ENCODE data around the gene SHQ1.
"Not testable (repeated sequence)": the region's sequence is repeated elsewhere in the genome, so short reads cannot be mapped to it uniquely, and the experiment has no call there.

Gene SHQ1

DNA sequence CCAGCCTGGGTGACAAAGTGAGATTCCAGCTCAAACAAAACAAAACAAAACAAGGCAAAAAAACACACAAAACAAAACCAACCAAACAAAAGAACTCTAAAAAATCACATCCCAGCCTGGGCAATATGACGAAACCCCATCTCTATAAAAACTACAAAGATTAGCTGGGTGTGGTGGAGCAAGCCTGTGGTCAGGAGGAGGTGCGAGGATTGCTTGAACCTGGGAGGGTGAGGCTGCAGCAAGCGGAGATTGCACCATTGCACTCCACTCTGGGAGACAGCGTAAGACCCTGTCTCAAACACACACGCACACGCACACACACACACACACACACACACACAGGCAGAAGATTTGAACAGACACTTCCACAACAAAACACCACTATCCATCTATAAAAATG lies 99.6 kb downstream of the SHQ1 start:
- no peak for DNase-seq (ENCODE audit: low spot score)

DNA sequence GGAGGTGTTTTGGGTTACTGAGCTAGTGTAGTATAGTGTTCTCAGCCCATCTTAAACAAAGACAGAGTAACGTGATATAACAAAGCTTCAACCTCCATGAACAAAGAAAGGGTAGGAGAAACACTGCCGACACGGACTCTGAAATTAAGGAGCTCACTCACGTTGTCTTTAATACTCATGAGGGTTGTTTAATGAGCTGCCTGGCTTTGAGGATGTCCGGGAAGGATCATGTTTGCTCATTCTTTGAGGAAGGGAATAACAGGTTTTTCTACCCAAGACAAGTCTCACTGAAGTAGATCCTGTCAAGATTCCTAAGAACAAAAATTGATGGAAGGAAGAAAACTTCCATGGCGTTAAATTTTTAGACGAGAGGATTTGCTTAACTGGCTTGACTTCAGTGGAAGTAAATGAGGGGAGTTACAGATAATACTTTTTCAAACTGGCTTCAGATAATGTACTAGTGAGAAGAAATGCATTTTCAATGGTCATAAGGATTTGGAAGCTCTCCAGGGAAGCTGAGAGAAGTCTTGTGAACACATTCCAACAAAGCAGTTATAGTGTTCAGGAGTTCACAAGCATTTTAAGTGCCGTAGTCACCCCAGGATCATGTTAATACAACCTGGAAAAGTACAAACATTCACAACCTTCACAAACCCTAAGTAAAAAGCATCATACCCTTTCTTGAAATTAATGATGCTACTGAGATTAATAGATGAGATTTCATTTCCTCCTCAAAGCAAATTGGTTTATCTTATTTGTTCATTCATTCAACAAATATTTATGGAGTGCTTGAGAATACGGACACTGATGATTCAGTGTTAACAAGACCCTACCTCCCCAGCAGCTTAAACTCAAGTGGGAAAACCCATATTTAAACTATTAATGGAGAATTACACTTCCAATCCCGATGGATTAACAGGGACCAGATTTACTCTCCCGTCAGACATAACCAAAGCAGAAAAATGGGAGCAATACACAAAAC lies 101.5 kb downstream of the SHQ1 start:
- DNase-seq (ENCODE audit: low spot score): peak; percentile 52

DNA sequence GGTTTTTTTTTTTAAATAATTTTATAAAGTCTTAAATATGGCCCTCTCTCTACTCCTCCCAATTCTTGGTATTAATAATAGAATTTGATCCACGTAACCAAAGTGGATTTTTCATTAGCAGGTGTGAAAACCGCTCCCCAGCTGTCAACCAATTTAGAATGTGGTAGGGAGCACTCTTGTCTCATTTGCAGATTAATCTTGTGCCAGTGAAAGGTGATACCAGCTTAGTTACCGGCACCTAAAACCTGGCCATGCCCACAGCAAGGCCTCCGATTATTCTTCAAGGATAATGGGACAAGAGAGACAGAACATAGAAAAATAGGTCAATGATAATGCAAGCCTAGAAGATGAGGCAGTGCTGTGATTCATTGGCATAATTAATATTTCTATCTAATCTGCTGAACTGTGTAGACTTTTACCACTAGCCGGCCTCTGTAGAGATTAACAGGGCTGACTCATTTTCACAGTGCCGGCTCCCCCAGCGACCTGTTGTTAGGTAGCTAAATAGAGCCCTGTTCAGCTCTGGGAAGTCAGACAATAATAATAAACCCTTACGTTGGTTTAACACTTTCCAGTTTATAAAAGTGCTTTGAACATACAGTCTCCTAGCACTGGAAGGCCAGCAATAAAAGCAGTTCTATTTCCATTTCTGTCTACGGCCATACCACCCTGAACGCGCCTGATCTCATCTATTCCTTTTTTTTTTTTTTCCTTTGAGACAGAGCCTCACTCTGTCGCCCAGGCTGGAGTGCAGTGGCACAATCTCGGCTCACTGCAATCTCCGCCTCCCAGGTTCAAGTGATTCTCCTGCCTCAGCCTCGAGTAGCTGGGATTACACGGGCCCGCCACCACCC lies 102.9 kb downstream of the SHQ1 start:
- DNase-seq (ENCODE audit: low spot score): no peak

DNA sequence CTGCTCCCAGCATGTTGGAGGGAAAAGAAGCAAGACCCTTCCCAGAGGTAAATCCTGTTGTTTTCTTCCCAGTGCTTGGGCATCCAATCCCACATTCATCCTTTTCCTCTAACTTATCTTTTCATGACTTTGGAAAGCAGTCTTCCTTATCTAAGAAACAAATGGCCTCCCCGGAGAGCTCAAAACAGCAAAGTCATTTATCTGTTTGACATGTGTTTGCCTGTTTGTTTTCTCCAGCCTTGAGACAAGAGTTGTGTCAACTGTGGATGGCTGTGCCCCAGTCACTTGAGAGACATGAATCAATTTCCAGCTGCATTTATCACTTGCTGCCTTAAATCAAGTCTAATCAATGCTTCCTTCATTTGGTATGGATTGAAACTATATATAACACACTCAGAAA lies 103.9 kb downstream of the SHQ1 start:
- DNase-seq (ENCODE audit: low spot score): no peak

DNA sequence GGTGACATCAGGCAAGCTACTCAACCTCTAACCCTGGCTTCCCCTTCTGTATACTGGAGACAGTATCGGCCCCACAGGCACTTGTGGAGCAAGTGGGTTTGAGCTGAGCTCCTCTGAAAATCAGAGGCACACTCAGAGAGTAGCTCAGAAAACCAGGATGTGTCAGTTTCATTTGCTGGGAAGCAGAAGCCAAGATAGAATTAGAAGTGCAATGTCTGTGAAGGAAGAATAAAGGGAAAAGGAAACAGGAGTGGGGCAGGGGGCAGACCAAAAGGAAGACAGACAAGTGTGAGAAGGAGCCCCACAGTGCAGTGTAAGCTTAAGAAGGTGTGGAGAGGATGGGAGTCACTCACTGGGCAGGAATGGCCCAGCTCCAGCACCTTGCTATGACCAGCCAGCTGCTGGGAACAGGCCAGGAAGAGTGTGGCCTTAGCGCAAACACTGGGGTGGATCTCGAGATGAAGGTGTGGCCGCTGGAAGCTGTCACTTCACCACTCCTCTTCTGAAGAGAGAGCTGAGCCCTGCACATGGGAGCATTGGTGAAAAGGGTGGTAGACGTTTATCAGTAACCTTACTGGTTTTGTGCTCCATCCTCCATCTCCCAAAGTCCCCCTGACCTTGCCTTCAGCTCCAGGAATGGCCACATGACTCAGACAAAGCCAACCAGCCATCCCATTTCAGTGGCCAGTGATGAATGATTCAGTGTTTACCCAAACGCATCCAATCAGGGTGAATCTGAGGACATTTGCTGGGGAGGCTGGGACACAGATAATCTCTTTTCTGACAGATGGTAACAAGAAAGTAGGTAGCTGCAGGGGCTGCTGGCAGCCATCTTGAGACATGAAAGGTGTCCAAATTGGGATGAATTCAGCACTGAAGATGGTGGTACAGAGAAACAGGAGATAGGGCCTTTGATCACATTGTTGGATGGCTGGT lies 108.4 kb downstream of the SHQ1 start:
- peak; percentile 21 for DNase-seq (ENCODE audit: low spot score)

DNA sequence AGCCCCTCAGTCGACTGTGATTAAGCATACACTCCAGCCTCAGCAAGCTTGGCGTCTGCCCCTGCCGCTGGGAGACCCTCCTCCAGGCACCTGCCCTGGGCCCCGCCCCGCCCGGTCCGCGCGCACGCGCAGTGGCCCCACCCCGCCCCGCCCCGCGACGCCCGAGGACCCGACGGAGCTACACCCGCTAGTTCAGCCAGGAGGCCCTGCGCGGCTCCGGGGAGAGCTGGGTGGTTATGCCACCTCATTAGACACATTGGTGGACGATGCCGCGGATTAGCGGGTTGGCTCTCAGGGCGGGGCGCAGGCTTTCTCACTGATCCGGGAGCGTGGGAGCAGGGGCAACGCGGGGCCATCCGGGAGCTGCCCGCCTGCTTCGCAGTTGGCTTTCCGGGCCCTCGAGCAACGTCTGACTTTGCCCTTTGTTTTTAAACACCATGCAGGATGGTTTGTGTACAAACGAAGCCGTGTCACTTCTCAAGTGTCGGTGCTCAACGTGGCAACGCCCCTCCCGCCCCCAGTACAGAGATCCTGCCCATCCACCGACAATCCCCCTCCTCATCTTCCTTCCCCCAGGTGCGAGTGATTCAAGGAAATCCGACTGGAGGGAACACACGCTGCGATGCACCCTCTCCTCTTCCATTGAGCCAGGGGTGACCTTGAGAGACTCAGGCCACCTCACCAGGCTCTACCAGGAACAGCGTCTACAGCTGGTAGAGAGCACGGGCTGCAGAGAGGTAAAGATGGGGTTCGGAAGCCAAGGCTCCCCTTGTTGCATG lies 109.3 kb downstream of the SHQ1 start:
- DNase-seq (ENCODE audit: low spot score): peak; percentile 62

DNA sequence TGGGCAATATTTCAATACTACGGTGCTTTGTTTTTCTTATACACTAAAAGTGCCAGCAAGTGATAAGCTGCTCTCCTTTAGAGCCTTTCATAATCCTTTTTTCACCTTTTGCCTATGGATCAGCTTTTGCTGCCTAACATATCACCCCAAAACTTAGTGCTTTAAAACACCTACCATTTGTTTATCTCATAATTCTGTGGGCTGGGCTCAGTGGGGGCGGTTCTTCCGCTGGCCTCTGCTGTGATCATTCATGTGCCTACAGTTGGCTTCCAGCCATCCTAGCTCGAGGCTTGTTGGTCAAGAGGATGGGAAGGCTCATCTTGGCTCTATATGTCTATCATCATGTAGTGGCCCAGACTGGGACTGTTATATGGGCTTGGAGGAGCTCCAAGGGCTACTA lies 113.2 kb downstream of the SHQ1 start:
- DNase-seq (ENCODE audit: low spot score): not testable (repeated sequence)

DNA sequence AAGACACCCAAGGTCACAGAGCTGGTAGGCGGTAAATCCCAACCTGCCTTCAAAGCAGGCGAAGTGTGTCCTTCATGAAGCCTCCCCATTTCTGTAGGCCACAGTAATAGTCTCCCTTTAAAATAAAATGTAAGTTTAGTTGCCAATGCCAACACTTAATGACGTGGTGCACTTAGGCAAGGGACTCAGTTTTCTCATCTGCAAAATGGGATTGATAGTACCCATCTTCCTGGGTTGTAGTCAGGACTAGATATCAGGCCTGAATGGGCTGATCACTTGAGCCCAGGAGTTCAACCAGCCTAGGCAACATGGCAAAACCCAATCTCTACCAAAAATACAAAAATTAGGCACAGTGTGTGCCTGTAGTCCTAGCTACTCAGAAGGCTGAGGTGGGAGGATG lies 114.6 kb downstream of the SHQ1 start:
- DNase-seq (ENCODE audit: low spot score): no peak

DNA sequence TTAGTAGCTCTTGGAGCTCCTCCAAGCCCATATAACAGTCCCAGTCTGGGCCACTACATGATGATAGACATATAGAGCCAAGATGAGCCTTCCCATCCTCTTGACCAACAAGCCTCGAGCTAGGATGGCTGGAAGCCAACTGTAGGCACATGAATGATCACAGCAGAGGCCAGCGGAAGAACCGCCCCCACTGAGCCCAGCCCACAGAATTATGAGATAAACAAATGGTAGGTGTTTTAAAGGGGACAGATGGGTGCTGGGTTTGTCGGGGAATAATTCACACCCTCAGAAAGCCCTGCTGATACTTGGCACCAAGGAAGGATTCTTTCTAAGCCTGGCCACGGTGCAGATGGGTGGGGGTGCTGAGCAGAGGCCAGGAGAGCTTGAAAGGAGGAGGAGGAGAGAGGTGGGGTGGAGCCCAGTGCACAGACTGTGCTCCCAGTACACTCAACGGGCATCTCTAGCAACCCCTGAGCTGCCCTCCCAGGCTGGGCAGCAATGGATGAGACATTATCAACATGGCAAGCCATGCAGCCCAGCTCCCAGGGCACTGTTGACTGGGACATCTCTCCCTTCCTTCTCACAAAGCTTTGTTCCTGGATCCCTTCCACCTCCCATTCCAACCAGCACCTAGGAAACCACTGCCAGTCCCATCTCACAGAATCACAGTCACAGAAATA lies 115.4 kb downstream of the SHQ1 start:
- not testable (repeated sequence) for DNase-seq (ENCODE audit: low spot score)

DNA sequence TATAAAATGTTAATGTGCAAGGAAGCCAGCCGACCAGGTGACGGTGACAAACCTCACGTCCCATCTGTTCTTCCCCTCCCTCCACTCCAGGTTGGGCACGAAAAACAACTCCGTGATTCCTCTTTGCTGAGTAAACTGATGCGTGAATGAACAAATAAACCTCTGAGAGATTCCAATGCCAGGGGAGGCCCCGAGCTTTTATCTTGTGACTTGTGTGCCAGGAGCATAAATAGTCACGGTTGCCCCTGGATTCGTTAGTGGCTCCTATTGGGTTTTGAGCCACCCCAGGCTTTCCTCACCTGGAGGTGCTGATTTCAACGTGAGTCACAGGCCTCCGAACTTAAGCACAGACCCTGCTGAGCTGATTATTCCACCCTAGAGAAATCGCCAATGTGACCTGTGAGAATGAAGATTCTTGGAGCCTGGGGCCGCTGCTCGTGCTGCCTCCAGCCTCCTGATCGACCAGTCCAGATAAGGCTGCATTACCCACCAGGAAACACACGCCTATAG lies 119.2 kb downstream of the SHQ1 start:
- DNase-seq (ENCODE audit: low spot score): no peak

DNA sequence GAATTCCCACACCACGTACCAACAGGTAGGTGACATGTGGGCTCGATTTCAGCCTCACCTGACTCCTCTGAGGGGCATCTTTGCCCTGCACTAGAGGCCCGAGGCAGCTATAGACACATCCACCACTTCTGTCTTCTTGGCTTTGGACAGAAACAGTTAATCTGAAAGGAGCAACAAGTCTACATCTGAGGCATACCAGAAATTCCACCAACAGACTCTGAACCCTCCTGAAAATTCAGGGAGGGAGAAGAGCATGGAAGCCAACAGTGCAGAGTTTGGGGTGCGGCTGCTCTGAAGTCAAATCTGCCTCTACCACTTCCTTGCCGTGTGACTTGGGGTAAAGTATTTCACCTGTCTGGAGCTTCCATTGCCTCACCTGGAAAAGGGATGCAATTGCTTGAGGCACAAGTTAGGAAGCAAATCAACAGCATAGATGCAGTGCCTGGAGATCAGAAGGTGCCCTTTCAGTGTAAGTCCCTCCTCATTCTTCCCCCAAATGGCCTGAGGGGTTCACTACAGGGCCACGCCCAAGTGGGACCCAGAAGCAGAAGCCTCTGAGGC lies 119.8 kb downstream of the SHQ1 start:
- DNase-seq (ENCODE audit: low spot score): no peak

DNA sequence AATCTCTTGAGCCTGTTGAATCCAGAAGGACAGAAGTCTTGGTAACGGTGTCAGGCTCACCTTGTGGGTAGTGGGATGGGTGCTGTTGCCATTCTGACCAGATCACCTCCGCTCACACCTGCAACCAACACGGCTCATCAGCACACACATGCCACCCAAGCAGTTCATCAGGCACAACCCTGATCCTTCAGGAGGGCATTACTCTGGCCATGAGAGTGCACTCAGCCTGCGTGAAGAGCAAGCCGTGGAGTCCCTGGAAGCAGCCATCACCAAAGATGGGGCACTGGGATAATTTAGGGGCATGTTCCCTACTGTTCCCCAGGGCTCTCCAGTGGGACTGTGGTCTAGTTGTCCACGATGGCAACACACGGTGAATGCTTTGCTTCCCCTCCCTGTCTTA lies 120.5 kb downstream of the SHQ1 start:
- DNase-seq (ENCODE audit: low spot score): no peak

DNA sequence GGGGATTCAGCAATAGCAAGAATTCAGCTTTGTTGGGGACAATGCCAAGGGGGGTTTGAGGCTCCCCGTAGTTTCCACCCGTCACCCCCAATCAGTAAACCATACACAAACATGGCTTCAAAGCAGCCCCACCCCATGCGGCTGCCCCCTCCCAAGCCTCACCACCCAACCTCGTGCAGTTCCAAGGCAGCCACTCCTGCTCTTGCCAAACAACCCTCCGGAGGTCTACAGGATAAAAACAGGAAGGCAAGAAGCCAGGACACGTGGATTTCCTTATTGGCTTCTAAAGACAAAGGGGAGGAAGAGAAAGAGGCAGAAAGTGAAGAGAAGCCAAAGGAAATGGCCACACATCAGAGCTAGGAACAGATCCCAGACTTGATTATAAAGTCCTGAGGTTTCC lies 121.1 kb downstream of the SHQ1 start:
- DNase-seq (ENCODE audit: low spot score): no peak

DNA sequence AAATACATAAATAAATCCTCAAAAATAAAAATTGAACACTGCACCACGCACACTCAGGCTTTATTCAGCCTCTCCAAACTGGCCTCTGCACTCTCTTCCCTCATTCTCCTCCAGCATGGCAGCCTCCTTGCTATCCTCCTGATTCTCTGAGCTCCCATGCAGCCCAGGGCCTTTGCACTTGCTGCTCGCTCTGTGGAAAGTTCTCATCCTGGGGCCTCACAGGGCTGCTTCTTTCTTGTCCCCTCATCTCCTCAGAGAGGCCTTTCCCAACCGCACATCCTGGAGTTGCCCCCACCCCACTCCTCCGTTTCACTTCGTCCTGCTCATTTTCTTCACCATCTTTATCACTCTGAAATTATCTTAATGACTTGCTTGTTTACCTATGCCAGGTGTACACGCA lies 123.0 kb downstream of the SHQ1 start:
- DNase-seq (ENCODE audit: low spot score): no peak

DNA sequence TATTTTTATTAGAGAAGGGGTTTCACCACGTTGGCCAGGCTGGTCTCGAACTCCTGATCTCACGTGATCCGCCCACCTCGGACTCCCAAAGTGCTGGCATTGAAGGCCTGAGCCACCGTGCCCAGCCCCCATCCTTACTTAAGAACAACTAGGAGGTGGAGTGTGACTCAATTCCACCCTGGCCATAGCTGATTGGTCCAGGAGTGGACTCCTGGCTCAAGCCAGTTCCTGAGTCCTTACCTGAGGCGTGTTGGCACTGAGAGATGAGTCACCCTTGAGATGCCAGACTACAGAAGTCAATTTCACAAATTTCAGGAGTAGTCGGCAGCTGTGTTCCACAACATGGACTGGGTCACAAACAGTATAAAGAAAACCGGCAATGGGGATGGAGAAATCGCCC lies 124.2 kb downstream of the SHQ1 start:
- DNase-seq (ENCODE audit: low spot score): no peak

DNA sequence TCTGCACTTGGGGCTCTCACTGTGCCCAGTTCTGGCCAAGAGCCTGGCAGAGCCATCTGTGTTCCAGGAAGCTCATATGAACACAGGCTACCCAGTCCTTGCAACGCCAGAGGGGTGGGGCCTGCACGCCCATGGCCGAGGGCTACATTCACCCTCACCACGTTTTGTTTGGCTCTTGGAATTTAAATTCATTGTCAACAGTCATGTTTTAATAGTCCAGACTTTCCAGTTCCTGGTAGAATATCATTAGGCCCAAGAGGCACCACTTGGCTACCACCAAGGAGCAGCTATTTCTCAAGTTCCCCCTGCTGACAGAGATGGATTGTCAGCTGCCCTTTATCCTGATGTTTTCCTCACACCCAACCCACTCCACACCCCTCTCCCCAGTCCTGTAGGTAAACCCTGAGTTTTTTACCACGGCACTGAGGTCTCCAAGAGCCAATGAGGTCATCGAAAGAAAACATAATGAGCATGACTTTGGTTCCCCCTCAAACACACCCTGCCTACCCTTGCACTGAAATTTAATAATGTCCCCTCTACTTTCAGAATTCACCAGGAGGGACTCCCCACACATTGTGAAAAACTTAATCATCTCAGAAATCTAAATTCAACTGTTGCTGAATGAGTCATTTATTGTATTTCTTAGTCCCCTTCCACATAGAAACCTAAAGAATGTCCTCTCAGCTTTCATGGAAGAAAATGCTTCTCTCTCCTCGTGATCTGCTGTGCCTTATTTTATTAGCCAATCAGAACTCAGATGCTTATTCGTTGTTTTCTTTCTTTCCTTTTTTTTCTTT lies 125.1 kb downstream of the SHQ1 start:
- DNase-seq (ENCODE audit: low spot score): peak; percentile 35

DNA sequence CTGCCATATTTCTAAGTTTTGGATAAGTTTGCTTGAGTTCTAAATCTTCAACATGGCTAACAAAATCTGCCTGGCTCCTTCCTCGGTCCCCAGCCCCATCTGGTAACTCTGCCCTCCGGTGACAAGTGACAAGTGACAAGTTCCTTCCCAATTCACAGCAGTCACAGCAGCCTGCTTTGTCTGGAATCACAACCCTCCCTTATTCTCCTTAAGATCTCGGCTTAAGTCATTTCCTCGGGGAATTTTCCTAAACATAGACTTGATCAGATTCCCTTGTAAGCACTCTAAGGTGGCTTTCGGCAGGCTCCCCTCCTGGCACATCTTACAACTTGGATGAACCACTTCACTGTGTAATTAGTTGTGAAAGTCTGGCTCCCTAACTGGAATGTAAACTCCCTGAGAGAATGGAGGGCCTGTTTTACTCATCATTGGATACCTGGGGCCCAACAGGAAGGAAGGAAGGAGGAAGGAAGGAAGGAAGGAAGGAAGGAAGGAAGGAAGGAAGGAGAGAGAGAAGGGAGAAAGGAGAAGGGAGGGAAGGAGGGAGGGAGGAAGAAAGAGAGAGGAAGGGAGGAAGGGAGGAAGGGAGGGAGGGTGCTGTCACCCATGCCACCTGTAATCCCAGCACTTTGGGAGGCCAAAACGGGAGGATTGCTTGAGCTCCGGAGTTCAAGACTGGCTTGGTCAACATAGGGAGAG lies 126.4 kb downstream of the SHQ1 start:
- DNase-seq (ENCODE audit: low spot score): no peak

DNA sequence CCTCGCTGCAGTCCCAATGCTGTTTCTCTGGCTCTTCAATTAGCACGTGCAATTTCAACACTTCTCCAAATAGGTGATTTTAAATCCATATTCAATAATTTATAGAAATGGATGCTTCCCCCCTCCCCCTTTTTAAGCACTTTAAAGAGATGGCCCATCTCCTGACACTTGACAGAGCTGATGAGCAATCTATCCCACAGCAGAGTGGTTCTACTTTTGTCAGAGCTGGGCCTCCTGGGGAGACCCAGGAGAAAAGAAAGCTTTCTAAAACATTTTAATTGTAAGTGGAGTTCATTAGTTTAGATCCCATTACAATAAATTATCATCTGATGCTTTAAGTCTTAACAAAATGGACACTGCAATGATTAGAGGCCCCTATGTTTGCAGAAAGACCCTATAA lies 127.7 kb downstream of the SHQ1 start:
- DNase-seq (ENCODE audit: low spot score): no peak

DNA sequence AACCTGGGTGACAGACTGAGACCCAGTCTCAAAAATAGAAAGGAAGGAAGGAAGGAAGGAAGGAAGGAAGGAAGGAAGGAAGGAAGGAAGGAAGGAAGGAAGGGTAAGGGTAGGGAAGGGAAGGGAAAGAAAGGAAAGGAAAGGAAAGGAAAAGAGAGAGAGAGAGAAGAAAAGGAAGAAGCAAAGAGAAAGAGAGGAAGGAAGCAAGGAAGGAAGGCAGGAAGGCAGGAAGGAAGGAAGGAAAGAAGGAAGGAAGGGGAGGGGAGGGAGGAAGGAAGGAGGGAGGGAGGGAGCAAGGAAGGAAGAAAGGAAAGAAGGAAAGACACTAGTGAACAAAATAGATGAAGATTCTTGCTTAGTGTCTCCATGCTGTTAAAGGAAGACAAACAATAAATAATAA lies 129.1 kb downstream of the SHQ1 start:
- DNase-seq (ENCODE audit: low spot score): no peak

All from COLO829 (cell line).